ENCODE measurements around the gene GOSR2. TPM values are rescaled to one million over a fixed set of nuclear protein-coding genes. Genes with fewer than 3 reads are reported as not detected.

Gene GOSR2
- total and polyA plus RNA-seq, 2 donors (not counting 3 experiments of a cell fraction or from before 2014, with no cell fraction given) = 48.6 to 54.7 TPM

- Histone ChIP-seq H3K9me1 (replicated peaks; ENCODE audit: control insufficient read depth, extremely low read depth, insufficient read depth, low read length) (no peaks in the 10 kb centered on the region), H3K9ac (replicated peaks; ENCODE audit: extremely low read depth, insufficient read depth, low read length) (no peak overlapping the region), H3K9me3 (replicated peaks; ENCODE audit: control insufficient read depth, insufficient read depth, low read length) (no peaks in the 10 kb centered on the region), H3K36me3 (ENCODE audit: control insufficient read depth in 2 of 2, extremely low read depth in 1 of 2, insufficient read depth in 2 of 2, low read length in 2 of 2) (no peaks in the 10 kb centered on the region), H3K4me1 (ENCODE audit: control insufficient read depth, extremely low read depth, insufficient read depth, low read length) (no peaks in the 10 kb centered on the region), H3K4me3 (replicated peaks in 1 of 3; ENCODE audit: insufficient read depth in 1 of 3, low read depth in 1 of 3, low read length in 3 of 3) (no peak overlapping the region), H3K4me2 (ENCODE audit: insufficient read depth, low read length) (no peak overlapping the region), H3K27ac (ENCODE audit: insufficient read depth, low read depth, low read length) (no peak overlapping the region), H3K27me3 (ENCODE audit: control insufficient read depth in 2 of 2, insufficient read depth in 2 of 2, low read length in 2 of 2) (peaks cover 0 to 4% of the 10 kb centered on the region in 2 experiments), H3K79me2 (ENCODE audit: control insufficient read depth, insufficient read depth, low read length) (no peaks in the 10 kb centered on the region), H4K20me1 (replicated peaks; ENCODE audit: control insufficient read depth, extremely low read depth, insufficient read depth, low read length) (no peaks in the 10 kb centered on the region), H2AFZ (ENCODE audit: low read depth, low read length) (no peak overlapping the region)
- ChIA-PET CTCF (no interaction called here), POLR2A (no interaction called here)
- BruUV-seq (replicated peaks) = no TSS peak
- TF ChIP-seq EZH2 (IDR thresholded peaks at IDR 0.05; ENCODE audit: borderline replicate concordance, low read depth, low read length, severe bottlenecking) = no peak
- TF ChIP-seq JUN (IDR thresholded peaks at IDR 0.05; ENCODE audit: borderline replicate concordance, insufficient read depth, insufficient read length, low read depth) = no peak
- no peak for TF ChIP-seq POLR2AphosphoS5 (IDR thresholded peaks at IDR 0.05; ENCODE audit: insufficient read depth, low read depth, low read length)
- TF ChIP-seq CTCF (IDR thresholded peaks at IDR 0.05; ENCODE audit: extremely low read depth in 1 of 2, insufficient read depth in 1 of 2, low read depth in 1 of 2, low read length in 2 of 2) = no peak
- no peak for TF ChIP-seq MYC (IDR thresholded peaks at IDR 0.05; ENCODE audit: low read depth, low read length)
- TF ChIP-seq MAX (IDR thresholded peaks at IDR 0.05; ENCODE audit: insufficient read depth, insufficient read length) = no peak
- TF ChIP-seq FOS (IDR thresholded peaks at IDR 0.05; ENCODE audit: borderline replicate concordance, insufficient read depth, low read length) = no peak
- TF ChIP-seq POLR2A (IDR thresholded peaks at IDR 0.05; ENCODE audit: low read depth, low read length) = no peak
- TF ChIP-seq GATA2 (IDR thresholded peaks at IDR 0.05; ENCODE audit: insufficient read depth, insufficient read length, low read depth, low read length) = no peak
- intact Hi-C loops (cut with micrococcal nuclease) = no loop called here
- DNase-seq (ENCODE audit: low read depth, low spot score) (no peak), FAIRE-seq (no peak)
- dilution Hi-C loops (cut with MboI; ENCODE audit: extremely low pct_ligation_motif_present, low sequenced_read_pairs) = no loop called here
Observed at GRCh38 chr17:46911311-46911710, 11.6 kb upstream of the GOSR2 start.
